Uterine smooth muscle cell (primary cell): ENCODE results near the gene APCDD1. TPM values are rescaled to one million over a fixed set of nuclear protein-coding genes. Genes with fewer than 3 reads are reported as not detected.

Source experiments
- total RNA-seq: library from RNA; depleted of rRNA; stranded (reverse); fragments of >200 nt; gene quantifications from 2 replicates; pipeline ENCODE4 v1.2.3, GENCODE V29; 2014

APCDD1 gene
- not detected in 2 replicates for total RNA-seq

DNA sequence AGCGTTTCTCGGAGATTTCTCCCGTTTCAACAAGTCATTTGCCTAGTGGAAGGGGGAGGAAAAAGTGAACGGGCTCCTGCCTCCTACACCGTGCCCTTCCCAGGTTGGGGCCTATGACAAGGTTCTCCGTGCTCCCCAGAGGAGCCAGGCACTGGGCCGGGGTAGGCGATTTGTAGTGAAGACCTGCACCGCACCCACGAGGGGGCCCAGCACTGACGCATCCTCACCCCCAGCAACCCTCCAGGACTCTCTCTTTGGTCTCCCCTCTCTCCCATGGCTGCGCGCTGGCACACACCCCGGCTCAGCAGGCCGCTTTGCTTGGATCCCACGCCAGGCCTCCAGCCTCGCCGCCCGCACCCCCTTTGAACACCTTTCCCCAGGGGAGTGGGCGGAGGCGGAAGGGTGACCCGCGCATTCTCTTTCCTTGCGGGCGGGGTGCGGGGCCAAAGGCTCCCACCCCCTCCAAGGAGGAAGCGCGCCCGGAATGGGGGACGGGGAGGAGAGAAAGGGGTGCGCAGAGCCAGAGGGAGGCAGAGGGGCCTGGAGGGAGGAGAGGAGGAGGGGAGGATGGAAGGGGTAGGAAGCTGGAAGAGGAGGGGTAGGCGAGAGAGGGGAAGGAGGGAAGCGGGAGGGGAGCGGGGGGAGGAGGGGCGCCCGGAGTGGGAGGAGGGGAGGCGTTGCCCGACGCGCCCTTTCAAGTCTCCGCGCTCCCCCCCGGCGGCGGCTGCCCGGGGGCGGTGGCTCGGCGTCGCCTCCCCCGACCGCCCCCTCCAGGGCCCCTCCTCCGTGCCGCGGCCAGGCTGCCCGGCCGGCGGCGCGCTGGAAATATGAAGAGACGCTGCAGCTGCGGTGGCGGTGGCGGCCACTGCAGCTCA lies at the start of gene APCDD1:
TSS of gene APCDD1 (plus strand) at position 830 of the 875 bp plus-strand sequence. CDS start 347 bp downstream, outside the sequence.

GRCh38 chr18:10525697-10526560 lies 71.5 kb downstream of the APCDD1 start, which contains the start of gene NAPG:
NAPG (plus strand) TSS chr18:10526027; CDS start chr18:10526103, 76 bp downstream.

Other genes with a start within 250 kb of the APCDD1 start
- gene NAPG, start 71.4 kb downstream of the APCDD1 start, total RNA-seq: 41.0 and 50.6 TPM in 2 replicates